Nephron progenitor cell (in vitro differentiated cells): Measurements from ENCODE around the gene UBE2L3.

ENCODE experiments used
- DNase-seq: peaks from one replicate; pipeline ENCODE4 v3.0.0; 2021
- H3K27ac Mint-ChIP-seq: 2 replicates; pipeline ENCODE4 v1.8.0; 2021; ENCODE audit warnings: mild to moderate bottlenecking, moderate library complexity, mixed read lengths
- H3K27me3 Mint-ChIP-seq: 2 replicates; pipeline ENCODE4 v1.8.0; 2021; ENCODE audit warnings: mild to moderate bottlenecking, low read depth, mixed read lengths; ENCODE audit not compliant: poor library complexity
- H3K36me3 Mint-ChIP-seq: 2 replicates; pipeline ENCODE4 v1.8.0; 2021; ENCODE audit warnings: low read depth, mixed read lengths
- H3K4me1 Mint-ChIP-seq: 2 replicates; pipeline ENCODE4 v1.8.0; 2021; ENCODE audit warnings: mixed read lengths
- H3K4me3 Mint-ChIP-seq: 2 replicates; pipeline ENCODE4 v1.8.0; 2021; ENCODE audit warnings: mild to moderate bottlenecking, moderate library complexity, mixed read lengths
- H3K9me3 Mint-ChIP-seq: 2 replicates; pipeline ENCODE4 v1.8.0; 2021; ENCODE audit warnings: mild to moderate bottlenecking, moderate library complexity, mixed read lengths
- CTCF ChIP-seq: fragments of 200-600 bp; sonication (generic); IDR thresholded peaks from 2 replicates; pipeline ENCODE4 v1.5.0; 2021; ENCODE audit warnings: antibody characterized with exemption

Gene UBE2L3

GRCh38 chr22:21582801-21583740 lies 15.6 kb downstream of the UBE2L3 start:
- peaks cover 33% of the 10 kb centered on the region for H3K36me3 Mint-ChIP-seq
- peaks cover 16% of the 10 kb centered on the region for H3K4me1 Mint-ChIP-seq
- no peak for TF ChIP-seq CTCF
- H3K27me3 Mint-ChIP-seq, result no peaks in the 10 kb centered on the region
- peak overlapping the region; percentile 63 for H3K27ac Mint-ChIP-seq
- no peak overlapping the region for H3K4me3 Mint-ChIP-seq
- DNase-seq, result no peak
- no peaks in the 10 kb centered on the region for H3K9me3 Mint-ChIP-seq

GRCh38 chr22:21585389-21585788 lies 17.9 kb downstream of the UBE2L3 start:
- H3K36me3 Mint-ChIP-seq, result peaks cover 29% of the 10 kb centered on the region
- H3K4me3 Mint-ChIP-seq, result no peak overlapping the region
- no peak for TF ChIP-seq CTCF
- H3K27me3 Mint-ChIP-seq, result no peaks in the 10 kb centered on the region
- H3K9me3 Mint-ChIP-seq, result no peaks in the 10 kb centered on the region
- peaks cover 12% of the 10 kb centered on the region for H3K4me1 Mint-ChIP-seq
- peak overlapping the region; percentile 68 for H3K27ac Mint-ChIP-seq
- DNase-seq, result no peak

DNA sequence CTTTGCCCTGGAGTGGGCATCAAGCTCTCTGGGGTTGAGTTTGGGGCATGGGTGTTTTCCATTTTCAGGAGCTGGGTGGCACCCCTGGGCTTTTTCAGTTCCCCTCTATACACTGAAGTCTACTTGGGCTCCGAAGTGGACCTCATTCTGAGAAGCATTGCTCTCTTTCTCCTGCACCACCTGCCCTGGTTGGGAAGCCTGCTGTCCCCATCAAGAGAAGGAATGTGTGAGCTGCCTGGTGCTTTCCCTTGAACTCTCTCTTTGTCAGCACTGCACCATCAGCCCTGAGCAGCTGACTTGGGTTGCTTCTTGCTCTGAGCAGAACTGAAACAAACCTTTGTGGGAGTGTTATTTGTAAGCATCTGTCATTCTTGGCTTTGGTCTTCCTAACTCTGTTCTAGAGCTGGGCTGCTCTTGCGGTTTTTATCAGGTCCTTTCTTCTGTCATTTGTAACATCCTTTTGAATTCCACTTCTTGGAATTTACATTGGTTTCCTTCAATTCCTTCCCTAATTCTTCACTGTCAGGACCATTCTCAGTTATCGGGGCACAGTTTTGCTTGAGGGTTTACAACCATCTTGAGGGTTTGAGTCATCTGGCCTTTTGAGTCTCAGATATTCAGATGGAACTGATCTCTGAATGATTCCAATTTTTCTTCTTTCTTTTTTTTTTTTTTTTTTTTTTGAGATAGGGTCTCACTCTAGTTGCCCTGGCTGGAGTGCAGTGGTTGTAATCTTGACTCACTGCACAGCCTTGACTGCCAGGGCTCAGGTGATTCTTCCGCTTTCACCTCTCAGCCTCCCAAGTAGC lies 20.5 kb downstream of the UBE2L3 start:
- Mint-ChIP-seq H3K27me3 (no peaks in the 10 kb centered on the region), H3K4me1 (peaks cover 15% of the 10 kb centered on the region), H3K4me3 (no peak overlapping the region), H3K9me3 (no peaks in the 10 kb centered on the region), H3K36me3 (peaks cover 34% of the 10 kb centered on the region), H3K27ac (peak overlapping the region; percentile 37)
- no peak for DNase-seq
- no peak for TF ChIP-seq CTCF

GRCh38 chr22:21589396-21589795 lies 21.9 kb downstream of the UBE2L3 start:
- no peak overlapping the region for H3K27ac Mint-ChIP-seq

More at GRCh38 chr22:21589396-21589795, 21.9 kb downstream of the UBE2L3 start:
- no peak for TF ChIP-seq CTCF
- Mint-ChIP-seq H3K4me1 (peaks cover 13% of the 10 kb centered on the region), H3K9me3 (no peaks in the 10 kb centered on the region), H3K36me3 (peaks cover 40% of the 10 kb centered on the region), H3K4me3 (no peak overlapping the region), H3K27me3 (no peaks in the 10 kb centered on the region)
- no peak for DNase-seq
